Caco-2 (cell line): Measurements from ENCODE around the gene CCT7. TPM values are rescaled to one million over a fixed set of nuclear protein-coding genes. Genes with fewer than 3 reads are reported as not detected.

Experiments used
- BruUV-seq: library from RNA; stranded (reverse); fragments of 400-500 nt; replicated peaks from 2 replicates; lab custom pipeline; 2021; lab: Mats Ljungman, UMichigan
- CTCF ChIA-PET: fragments of 300-600 bp; sonication (Branson Sonifier 250); formaldehyde crosslinking; loops from one replicate; lab custom pipeline; 2022; ENCODE audit warnings: antibody characterized with exemption; lab: Charles Lee
- POLR2A ChIA-PET: fragments of 300-600 bp; sonication (Branson Sonifier 250); formaldehyde crosslinking; loops from one replicate; lab custom pipeline; 2022; ENCODE audit warnings: antibody characterized with exemption; lab: Charles Lee
- DNase-seq, 2 experiments: peaks; one replicate each; pipeline versions ENCODE4 v3.0.0 to v3.0.0-alpha.2; 2020 to 2022
- H3K27me3 ChIP-seq: replicated peaks from 2 replicates; pipeline ENCODE4 v1.6.0; 2011; ENCODE audit warnings: low read length; ENCODE audit not compliant: control insufficient read depth, insufficient read depth
- H3K36me3 ChIP-seq: 2 replicates; pipeline ENCODE4 v1.5.1; 2011; ENCODE audit warnings: low read length; ENCODE audit not compliant: control insufficient read depth, insufficient read depth
- H3K4me1 ChIP-seq: fragments of 250-450 bp; sonication (Bioruptor Pico); 2 replicates; pipeline ENCODE4 v1.5.1; 2020; ENCODE audit warnings: mild to moderate bottlenecking
- H3K4me3 ChIP-seq: 2 replicates; pipeline ENCODE4 v1.5.1; 2011; ENCODE audit warnings: low read depth, mild to moderate bottlenecking, control low read depth, low read length
- H3K9me3 ChIP-seq: fragments of 250-450 bp; sonication (Bioruptor Pico); 2 replicates; pipeline ENCODE4 v1.5.1; 2020; ENCODE audit warnings: mild to moderate bottlenecking, moderate library complexity
- H3K27ac Mint-ChIP-seq: one replicate; pipeline ENCODE4 v1.8.0; 2022; ENCODE audit warnings: mixed read lengths; ENCODE audit not compliant: unreplicated experiment
- H3K27me3 Mint-ChIP-seq: one replicate; pipeline ENCODE4 v1.8.0; 2022; ENCODE audit warnings: mixed read lengths; ENCODE audit not compliant: insufficient read depth, unreplicated experiment
- H3K36me3 Mint-ChIP-seq: one replicate; pipeline ENCODE4 v1.8.0; 2022; ENCODE audit warnings: mild to moderate bottlenecking, mixed read lengths; ENCODE audit not compliant: insufficient read depth, unreplicated experiment
- H3K4me1 Mint-ChIP-seq: one replicate; pipeline ENCODE4 v1.8.0; 2022; ENCODE audit warnings: low read depth, mixed read lengths; ENCODE audit not compliant: unreplicated experiment
- H3K4me3 Mint-ChIP-seq: one replicate; pipeline ENCODE4 v1.8.0; 2022; ENCODE audit warnings: mild to moderate bottlenecking, moderate library complexity, mixed read lengths; ENCODE audit not compliant: unreplicated experiment
- H3K9me3 Mint-ChIP-seq: one replicate; pipeline ENCODE4 v1.8.0; 2022; ENCODE audit warnings: mixed read lengths; ENCODE audit not compliant: unreplicated experiment
- CTCF ChIP-seq, 2 experiments: fragments of 200-600 bp in 1 of 2; IDR thresholded peaks; 1 replicate in 1 of 2; 2 replicates in 1 of 2; pipeline versions ENCODE4 v1.5.1 to v1.8.0; 2011 to 2022; ENCODE audit warnings: antibody characterized with exemption in 1 of 2, control low read depth in 1 of 2, inconsistent platforms in 1 of 2, low read depth in 1 of 2, low read length in 1 of 2, mild to moderate bottlenecking in 1 of 2, moderate library complexity in 1 of 2; ENCODE audit not compliant: insufficient read depth in 1 of 2, severe bottlenecking in 1 of 2, unreplicated experiment in 1 of 2
- intact Hi-C: fragments of 100-400 bp; cut with micrococcal nuclease; formaldehyde crosslinking; loops from one replicate; pipeline ENCODE4 v1.10.0; 2022; ENCODE audit not compliant: unreplicated experiment
- total RNA-seq: library from RNA; stranded (reverse); gene quantifications from 2 replicates; pipeline ENCODE4 v1.2.3, GENCODE V29; 2022

CCT7 gene
- total RNA-seq, 1 experiment from 2014 or later = 450 TPM

DNA sequence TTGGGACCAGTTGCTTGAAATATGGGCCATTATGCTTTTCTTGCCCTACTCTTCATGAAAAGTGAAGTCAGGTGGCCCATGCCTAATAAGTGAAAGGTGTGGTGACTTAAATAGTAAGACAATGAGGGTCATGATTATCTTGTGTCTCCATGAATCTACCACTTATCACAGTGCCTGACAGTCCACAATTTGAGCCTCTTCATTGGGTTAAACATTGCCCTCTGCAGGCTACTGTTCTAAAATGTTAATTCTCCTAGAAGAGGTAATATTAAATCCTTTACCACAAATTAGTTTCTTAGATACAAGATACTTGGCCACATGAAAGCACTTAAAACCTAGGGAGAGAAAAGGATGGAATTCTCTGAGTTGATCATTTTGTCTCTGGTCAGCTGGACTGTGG lies 55.2 kb downstream of the CCT7 start:
- ChIA-PET POLR2A (no interaction called here), CTCF (interaction anchor here (1.3 kb wide), 1 partner anchor 204 kb away, joined by 3 read pairs; no protein-coding TSS in a partner anchor)
- Histone ChIP-seq H3K36me3 (no peaks in the 10 kb centered on the region), H3K9me3 (no peaks in the 10 kb centered on the region), H3K4me3 (no peak overlapping the region), H3K27me3 (no peaks in the 10 kb centered on the region), H3K4me1 (peaks cover 5% of the 10 kb centered on the region; the same call in 1 of the 2 replicates)
- no peaks in the 10 kb centered on the region for H3K9me3 Mint-ChIP-seq
- TF ChIP-seq CTCF (IDR thresholded peaks at IDR 0.05; ENCODE audit: insufficient read depth in 1 of 2, low read depth in 1 of 2, low read length in 1 of 2, severe bottlenecking in 1 of 2, unreplicated experiment in 1 of 2) = peak in 1 of 2 experiments; percentile 6
- intact Hi-C loops = no loop called here
- BruUV-seq = no TSS peak
- no peaks in the 10 kb centered on the region for H3K36me3 Mint-ChIP-seq
- H3K4me3 Mint-ChIP-seq = no peak overlapping the region
- DNase-seq = no peak
- H3K27me3 Mint-ChIP-seq = peaks cover 5% of the 10 kb centered on the region
- H3K27ac Mint-ChIP-seq = no peak overlapping the region
- H3K4me1 Mint-ChIP-seq = no peaks in the 10 kb centered on the region

- H3K36me3 Mint-ChIP-seq = no peaks in the 10 kb centered on the region
- no peaks in the 10 kb centered on the region for H3K4me1 ChIP-seq
- H3K27me3 ChIP-seq = no peaks in the 10 kb centered on the region
- ChIA-PET POLR2A (interaction anchor here (0.7 kb wide), 1 partner anchor 95 kb away, joined by 3 read pairs; no protein-coding TSS in a partner anchor), CTCF (interaction anchor here (0.8 to 1.3 kb wide), 6 partner anchors 10 to 205 kb away, joined by 3 to 6 read pairs (median 4); no protein-coding TSS in a partner anchor)
- H3K27ac Mint-ChIP-seq = no peak overlapping the region
- peak; percentile 70 to 74 for DNase-seq
- peaks cover 8% of the 10 kb centered on the region for H3K27me3 Mint-ChIP-seq
- no peak overlapping the region for H3K4me3 ChIP-seq
- BruUV-seq = no TSS peak
- peak; percentile 53 to 80 for TF ChIP-seq CTCF (IDR thresholded peaks at IDR 0.05; ENCODE audit: insufficient read depth in 1 of 2, low read depth in 1 of 2, low read length in 1 of 2, severe bottlenecking in 1 of 2, unreplicated experiment in 1 of 2)
- intact Hi-C loops = no loop called here
- no peaks in the 10 kb centered on the region for H3K4me1 Mint-ChIP-seq
- no peak overlapping the region for H3K4me3 Mint-ChIP-seq
- no peaks in the 10 kb centered on the region for H3K36me3 ChIP-seq
- H3K9me3 ChIP-seq = no peaks in the 10 kb centered on the region
- no peaks in the 10 kb centered on the region for H3K9me3 Mint-ChIP-seq
Observed at GRCh38 chr2:73290049-73290839, 56.1 kb downstream of the CCT7 start.

- no peaks in the 10 kb centered on the region for H3K9me3 ChIP-seq
- intact Hi-C loops = no loop called here
- H3K36me3 ChIP-seq = no peaks in the 10 kb centered on the region
- BruUV-seq = no TSS peak
- ChIA-PET POLR2A (no interaction called here), CTCF (interaction anchor here (1.2 kb wide), 1 partner anchor 22 kb away, joined by 6 read pairs; no protein-coding TSS in a partner anchor)
- Mint-ChIP-seq H3K4me1 (no peaks in the 10 kb centered on the region), H3K36me3 (no peaks in the 10 kb centered on the region), H3K4me3 (peak overlapping the region; percentile 34), H3K27ac (no peak overlapping the region), H3K27me3 (peaks cover 13% of the 10 kb centered on the region), H3K9me3 (no peaks in the 10 kb centered on the region)
- no peak overlapping the region for H3K4me3 ChIP-seq
- DNase-seq = peak in 1 of 2 experiments; percentile 66
- no peak for TF ChIP-seq CTCF (IDR thresholded peaks at IDR 0.05; ENCODE audit: insufficient read depth in 1 of 2, low read depth in 1 of 2, low read length in 1 of 2, severe bottlenecking in 1 of 2, unreplicated experiment in 1 of 2)
- H3K4me1 ChIP-seq = no peaks in the 10 kb centered on the region
- H3K27me3 ChIP-seq = no peaks in the 10 kb centered on the region
Observed at GRCh38 chr2:73291093-73291460, 57.0 kb downstream of the CCT7 start.
